Measurements from ENCODE around the gene ABCC9.
"Not testable (repeated sequence)": the region's sequence is repeated elsewhere in the genome, so short reads cannot be mapped to it uniquely, and the experiment has no call there.

DNA sequence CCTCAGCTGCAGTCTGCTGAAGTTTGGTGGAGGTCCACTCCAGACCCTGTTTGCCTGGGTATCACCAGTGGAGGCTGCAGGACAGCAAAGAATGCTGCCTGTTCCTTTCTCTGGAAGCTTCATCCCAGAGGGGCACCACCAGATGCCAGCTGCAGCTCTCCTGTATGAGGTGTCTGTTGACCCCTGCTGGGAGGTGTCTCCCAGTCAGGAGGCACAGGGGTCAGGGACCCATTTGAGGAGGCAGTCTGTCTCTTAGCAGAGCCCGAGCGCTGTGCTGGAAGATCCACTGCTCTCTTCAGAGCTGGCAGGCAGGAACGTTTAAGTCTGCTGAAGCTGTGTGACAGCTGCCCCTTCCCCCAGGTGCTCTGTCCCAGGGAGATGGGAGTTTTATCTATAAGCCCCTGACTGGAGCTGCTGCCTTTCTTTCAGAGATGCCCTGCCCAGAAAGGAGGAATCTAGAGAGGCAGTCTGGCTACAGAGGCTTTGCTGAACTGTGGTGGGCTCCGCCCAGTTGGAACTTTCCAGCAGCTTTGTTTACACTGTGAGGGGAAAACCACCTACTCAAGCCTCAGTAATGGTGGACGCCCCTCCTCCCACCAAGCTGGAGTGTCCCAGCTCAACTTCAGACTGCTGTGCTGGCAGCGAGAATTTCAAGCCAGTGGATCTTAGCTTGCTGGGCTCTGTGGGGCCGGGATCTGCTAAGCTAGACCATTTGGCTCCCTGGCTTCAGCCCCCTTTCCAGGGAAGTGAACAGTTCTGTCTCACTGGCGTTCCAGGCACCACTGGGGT lies 146.2 kb downstream of the ABCC9 start:
- TF ChIP-seq EZH2phosphoT487 (IDR thresholded peaks at IDR 0.05; ENCODE audit: insufficient read depth, low read depth); EZH2 (IDR thresholded peaks at IDR 0.05; ENCODE audit: insufficient read depth, poor library complexity, severe bottlenecking): not testable (repeated sequence)

All from GM23248 (cell line).